Left ventricle myocardium inferior (tissue), 1 donor: ENCODE results near the gene ADAT3. TPM values are rescaled to one million over a fixed set of nuclear protein-coding genes. Genes with fewer than 3 reads are reported as not detected.

Experiments
- DNase-seq: peaks from one replicate; pipeline ENCODE4 v3.0.0-alpha.2; 2020
- H3K27ac ChIP-seq: fragments of 200-600 bp; replicated peaks from 2 replicates; pipeline ENCODE4 v1.8.0; 2021
- H3K27me3 ChIP-seq: fragments of 200-600 bp; 2 replicates; pipeline ENCODE4 v1.8.0; 2021; ENCODE audit warnings: low read depth
- H3K36me3 ChIP-seq: fragments of 200-600 bp; 2 replicates; pipeline ENCODE4 v1.8.0; 2021
- H3K4me1 ChIP-seq: fragments of 200-600 bp; 2 replicates; pipeline ENCODE4 v1.8.0; 2021
- H3K4me3 ChIP-seq: fragments of 200-600 bp; 2 replicates; pipeline ENCODE4 v1.8.0; 2021; ENCODE audit warnings: mild to moderate bottlenecking, moderate library complexity
- H3K9me3 ChIP-seq: fragments of 200-600 bp; replicated peaks from 2 replicates; pipeline ENCODE4 v1.8.0; 2021
- intact Hi-C: fragments of 100-400 bp; cut with micrococcal nuclease; formaldehyde crosslinking; loops from one replicate; pipeline ENCODE4 v1.11.0; 2022
- total RNA-seq: library from RNA; stranded (reverse); fragmentation: NEBNext Ultra II Directional; extraction: Animal tissue kit (Norgen Biotek cat#: 25700); gene quantifications from one replicate; pipeline ENCODE4 v1.2.1, GENCODE V29; 2021
- TF ChIP-seq, protein P1 (sequence below): fragments of 200-600 bp; IDR thresholded peaks from 2 replicates; pipeline ENCODE4 v1.8.0; 2021; ENCODE audit warnings: antibody characterized with exemption, mild to moderate bottlenecking, borderline replicate concordance
- donor health status: DM: no; HTN: yes; CAD: no; lungs with severe emphysema.

Gene ADAT3
- total RNA-seq, 1 donor from 2014 or later: 1.8 TPM

GRCh38 chr19:1924320-1924961, 19.2 kb downstream of the ADAT3 start:
- Histone ChIP-seq H3K4me3 (no peak overlapping the region), H3K27ac (no peak overlapping the region), H3K27me3 (no peaks in the 10 kb centered on the region), H3K36me3 (peaks cover 47% of the 10 kb centered on the region), H3K4me1 (peaks cover 7% of the 10 kb centered on the region), H3K9me3 (no peaks in the 10 kb centered on the region)
- TF ChIP-seq, protein P1, sequence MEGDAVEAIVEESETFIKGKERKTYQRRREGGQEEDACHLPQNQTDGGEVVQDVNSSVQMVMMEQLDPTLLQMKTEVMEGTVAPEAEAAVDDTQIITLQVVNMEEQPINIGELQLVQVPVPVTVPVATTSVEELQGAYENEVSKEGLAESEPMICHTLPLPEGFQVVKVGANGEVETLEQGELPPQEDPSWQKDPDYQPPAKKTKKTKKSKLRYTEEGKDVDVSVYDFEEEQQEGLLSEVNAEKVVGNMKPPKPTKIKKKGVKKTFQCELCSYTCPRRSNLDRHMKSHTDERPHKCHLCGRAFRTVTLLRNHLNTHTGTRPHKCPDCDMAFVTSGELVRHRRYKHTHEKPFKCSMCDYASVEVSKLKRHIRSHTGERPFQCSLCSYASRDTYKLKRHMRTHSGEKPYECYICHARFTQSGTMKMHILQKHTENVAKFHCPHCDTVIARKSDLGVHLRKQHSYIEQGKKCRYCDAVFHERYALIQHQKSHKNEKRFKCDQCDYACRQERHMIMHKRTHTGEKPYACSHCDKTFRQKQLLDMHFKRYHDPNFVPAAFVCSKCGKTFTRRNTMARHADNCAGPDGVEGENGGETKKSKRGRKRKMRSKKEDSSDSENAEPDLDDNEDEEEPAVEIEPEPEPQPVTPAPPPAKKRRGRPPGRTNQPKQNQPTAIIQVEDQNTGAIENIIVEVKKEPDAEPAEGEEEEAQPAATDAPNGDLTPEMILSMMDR: no peak
- intact Hi-C loops: no loop called here
- DNase-seq: no peak

DNA sequence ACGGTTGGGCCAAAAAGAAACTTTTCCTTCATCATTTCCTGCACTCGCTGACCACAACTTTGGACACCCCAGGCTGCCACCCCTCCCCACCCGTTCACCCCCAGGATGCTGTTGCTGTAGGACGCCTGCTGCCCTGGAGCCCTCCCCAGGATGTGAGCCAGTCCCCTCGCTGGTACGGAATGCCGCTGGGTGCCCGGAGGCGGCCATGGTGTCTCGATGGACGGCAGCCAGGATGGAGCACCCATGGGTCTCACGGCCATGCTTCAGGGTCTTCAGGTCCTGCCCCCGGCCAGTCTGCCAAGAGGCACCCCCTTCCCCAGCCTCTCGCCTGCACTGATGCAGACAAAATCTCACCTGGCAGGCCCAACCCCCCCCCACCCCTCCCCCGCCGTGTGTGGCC, 20.3 kb downstream of the ADAT3 start:
- no peak for DNase-seq
- H3K36me3 ChIP-seq: peaks cover 36% of the 10 kb centered on the region
- H3K4me3 ChIP-seq: no peak overlapping the region
- H3K27ac ChIP-seq: no peak overlapping the region
- TF ChIP-seq, protein P1: no peak
- peaks cover 14% of the 10 kb centered on the region for H3K4me1 ChIP-seq
- H3K27me3 ChIP-seq: no peaks in the 10 kb centered on the region
- H3K9me3 ChIP-seq: no peaks in the 10 kb centered on the region
- intact Hi-C loops: no loop called here

GRCh38 chr19:1929021-1929742, 24.0 kb downstream of the ADAT3 start:
- no peak overlapping the region for H3K27ac ChIP-seq
- DNase-seq: peak; percentile 81

DNA sequence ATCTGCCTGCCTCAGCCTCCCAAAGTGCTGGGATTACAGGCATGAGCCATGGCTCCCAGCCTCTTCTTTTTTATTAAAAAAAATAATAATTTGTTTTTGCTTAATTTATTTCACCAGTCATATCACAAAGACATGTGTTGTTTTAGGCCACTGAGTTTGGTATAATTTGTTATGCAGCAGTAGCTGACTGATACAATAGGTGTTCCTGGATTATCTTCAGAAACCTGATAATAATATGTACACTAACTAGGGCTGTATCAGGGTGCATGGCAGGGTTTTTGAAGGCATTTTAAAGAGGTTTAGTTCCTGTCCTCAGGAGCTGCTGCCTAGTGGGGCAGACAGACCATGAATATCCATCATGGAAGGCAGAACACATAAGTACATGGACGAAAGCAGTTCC, 26.2 kb downstream of the ADAT3 start:
- peaks cover 22% of the 10 kb centered on the region for H3K4me1 ChIP-seq
- TF ChIP-seq, protein P1: no peak
- no peaks in the 10 kb centered on the region for H3K27me3 ChIP-seq
- DNase-seq: no peak
- H3K27ac ChIP-seq: no peak overlapping the region
- H3K4me3 ChIP-seq: no peak overlapping the region
- H3K36me3 ChIP-seq: no peaks in the 10 kb centered on the region
- intact Hi-C loops: no loop called here
- H3K9me3 ChIP-seq: no peaks in the 10 kb centered on the region

More at GRCh38 chr19:1929021-1929742, 24.0 kb downstream of the ADAT3 start:
- peaks cover 7% of the 10 kb centered on the region for H3K36me3 ChIP-seq
- peak overlapping the region; percentile 62 for H3K4me3 ChIP-seq
- peaks cover 14% of the 10 kb centered on the region for H3K4me1 ChIP-seq
- H3K27me3 ChIP-seq: no peaks in the 10 kb centered on the region
- no peaks in the 10 kb centered on the region for H3K9me3 ChIP-seq
- TF ChIP-seq, protein P1: peak; percentile 91
- intact Hi-C loops: no loop called here

- DNase-seq: no peak
- intact Hi-C loops: no loop called here
- Histone ChIP-seq H3K27me3 (no peaks in the 10 kb centered on the region), H3K4me3 (no peak overlapping the region), H3K4me1 (peaks cover 22% of the 10 kb centered on the region), H3K9me3 (no peaks in the 10 kb centered on the region), H3K27ac (no peak overlapping the region), H3K36me3 (no peaks in the 10 kb centered on the region)
- TF ChIP-seq, protein P1: no peak
Observed at GRCh38 chr19:1932395-1932794, 27.2 kb downstream of the ADAT3 start.
